PFSK-1 (cell line): Measurements from ENCODE around the gene HLA-DPA1. TPM values are rescaled to one million over a fixed set of nuclear protein-coding genes. Genes with fewer than 3 reads are reported as not detected.

Experiments
- FOXP2 ChIP-seq: optimal IDR thresholded peaks from 2 replicates; pipeline ENCODE3; 2011; ENCODE audit warnings: borderline replicate concordance, control low read depth, inconsistent platforms; ENCODE audit not compliant: insufficient read depth; ENCODE audit errors: extremely low read length, extremely low read depth
- POLR2AphosphoS5 ChIP-seq: IDR thresholded peaks from 2 replicates; pipeline ENCODE4 v1.6.1; 2012; ENCODE audit warnings: low read depth, mild to moderate bottlenecking, control low read depth, low read length, moderate library complexity
- REST ChIP-seq, 2 experiments: IDR thresholded peaks; 2 replicates each; pipeline versions ENCODE4 v1.6.1 to v1.8.0; 2011 to 2012; ENCODE audit warnings: low read depth in 2 of 2, low read length in 2 of 2, control low read depth in 1 of 2, inconsistent platforms in 1 of 2, mild to moderate bottlenecking in 1 of 2, moderate library complexity in 1 of 2; ENCODE audit not compliant: insufficient read depth in 1 of 2
- SIN3A ChIP-seq: IDR thresholded peaks from 2 replicates; pipeline ENCODE4 v1.6.1; 2012; ENCODE audit warnings: mild to moderate bottlenecking, low read length, moderate library complexity, borderline replicate concordance; ENCODE audit not compliant: insufficient read depth
- TAF1 ChIP-seq: IDR thresholded peaks from 2 replicates; pipeline ENCODE4 v1.6.1; 2012; ENCODE audit warnings: low read length, control low read depth, borderline replicate concordance; ENCODE audit not compliant: insufficient read depth
- polyA plus RNA-seq: library from polyadenylated mRNA; unstranded; fragments of >200 nt; gene quantifications from one replicate; pipeline ENCODE4 v1.2.1, GENCODE V29; 2012; ENCODE audit warnings: low read depth, missing spikeins; ENCODE audit not compliant: insufficient read length

HLA-DPA1 gene
- polyA plus RNA-seq: 1.0 TPM

GRCh38 chr6:33073431-33073871 lies at the start of gene HLA-DPA1:
HLA-DPA1 (minus strand) TSS chr6:33073649.
- no peak for TF ChIP-seq POLR2AphosphoS5
- TF ChIP-seq TAF1: no peak
- TF ChIP-seq REST (IDR thresholded peaks at IDR 0.05; ENCODE audit: insufficient read depth in 1 of 2, low read depth in 2 of 2, low read length in 2 of 2): no peak

- TF ChIP-seq POLR2AphosphoS5 (no peak), TAF1 (no peak), SIN3A (no peak), REST (IDR thresholded peaks at IDR 0.05; ENCODE audit: insufficient read depth in 1 of 2, low read depth in 2 of 2, low read length in 2 of 2) (no peak), FOXP2 (no peak)
These were observed 49.7 kb upstream of the HLA-DPA1 start for GRCh38 chr6:33123181-33123580.

- TF ChIP-seq REST (IDR thresholded peaks at IDR 0.05; ENCODE audit: insufficient read depth in 1 of 2, low read depth in 2 of 2, low read length in 2 of 2) (no peak), TAF1 (no peak), SIN3A (no peak), POLR2AphosphoS5 (no peak), FOXP2 (no peak)
These were observed 46.6 kb upstream of the HLA-DPA1 start for GRCh38 chr6:33120001-33120400.

GRCh38 chr6:33118525-33119123 lies 45.2 kb upstream of the HLA-DPA1 start:
- no peak for TF ChIP-seq POLR2AphosphoS5
- TF ChIP-seq SIN3A: no peak
- TF ChIP-seq TAF1: no peak
- TF ChIP-seq REST (IDR thresholded peaks at IDR 0.05; ENCODE audit: insufficient read depth in 1 of 2, low read depth in 2 of 2, low read length in 2 of 2): no peak
- no peak for TF ChIP-seq FOXP2

- TF ChIP-seq SIN3A (no peak), TAF1 (no peak), POLR2AphosphoS5 (no peak), FOXP2 (no peak), REST (IDR thresholded peaks at IDR 0.05; ENCODE audit: insufficient read depth in 1 of 2, low read depth in 2 of 2, low read length in 2 of 2) (no peak)
These were observed 44.4 kb upstream of the HLA-DPA1 start for GRCh38 chr6:33117811-33118277.
